ENCODE results near the gene NANS. TPM values are rescaled to one million over a fixed set of nuclear protein-coding genes. Genes with fewer than 3 reads are reported as not detected.

NANS gene
- total and polyA plus RNA-seq, 2 of the 8 experiments (the other 6 are each of a cell fraction or from before 2014, with no cell fraction given), result 56.5 to 67.3 TPM

DNA sequence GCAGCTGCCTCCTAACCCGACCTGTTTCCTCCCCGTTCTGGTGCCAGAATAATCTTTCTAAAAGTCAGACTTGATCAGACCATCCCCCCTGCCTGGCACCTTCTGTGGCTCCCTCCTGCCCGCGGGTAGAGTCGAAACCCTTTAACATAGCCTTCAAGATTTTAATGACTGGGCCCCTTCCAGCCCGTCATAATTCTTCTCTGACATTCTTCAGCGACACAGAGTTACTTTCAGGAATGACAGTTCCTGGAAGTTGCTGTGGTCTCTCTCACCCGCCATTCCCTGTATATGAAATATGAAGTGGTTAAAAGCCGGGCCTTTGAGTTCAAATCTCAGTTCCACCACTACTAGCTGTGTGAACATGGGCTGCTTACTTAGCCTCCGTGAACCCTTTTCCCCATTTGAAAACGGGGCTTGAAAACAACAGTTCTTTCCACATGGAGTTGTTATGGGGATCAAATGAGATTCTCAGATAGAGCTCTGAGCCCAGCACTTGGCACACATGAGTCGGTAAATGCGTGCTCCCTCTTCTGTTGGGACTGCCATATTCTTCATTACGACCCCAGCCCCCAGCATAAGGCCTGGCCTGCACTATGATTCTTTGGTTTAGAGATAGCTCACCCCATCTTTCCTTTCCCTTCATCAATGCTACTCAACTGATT is 737 bp downstream of the NANS start:
- H3K79me1 ChIP-seq (ENCODE audit: low read depth, low read length), result peaks cover 7% of the 10 kb centered on the region; the same call in 1 of the 2 replicates
- peak overlapping the region; percentile 78 for H3K18ac ChIP-seq (ENCODE audit: extremely low read depth, low read length)
- TF ChIP-seq HDAC2 (IDR thresholded peaks at IDR 0.05; ENCODE audit: borderline replicate concordance in 1 of 2, low read depth in 2 of 2, low read length in 2 of 2) (peak in 1 of 2 experiments; percentile 89; a peak in 1 of 4 replicates), BACH1 (IDR thresholded peaks at IDR 0.05; ENCODE audit: low read length) (no peak), KDM1A (IDR thresholded peaks at IDR 0.05; ENCODE audit: borderline replicate concordance, low read length) (peak; percentile 93), SIN3A (conservative IDR thresholded peaks at IDR 0.05 in 1 of 2, IDR thresholded peaks at IDR 0.05 in 1 of 2; ENCODE audit: low read depth in 1 of 2, low read length in 2 of 2) (peak in 1 of 2 experiments; percentile 53; a peak in 1 of 4 replicates)
- H2BK12ac ChIP-seq (ENCODE audit: low read depth, low read length), result no peak overlapping the region
- ChIA-PET POLR2A (ENCODE audit: partially characterized antibody) (interaction anchor here (0.6 to 2.3 kb wide), 15 partner anchors 8 to 164 kb away, joined by 3 to 7 read pairs (median 4); partner anchors contain the start of genes ANP32B, CORO2A and TRMO), CTCF (ENCODE audit: partially characterized antibody) (interaction anchor here (0.7 to 1.5 kb wide), 5 partner anchors 14 to 717 kb away, joined by 3 to 4 read pairs (median 3); no protein-coding TSS in a partner anchor)
- H3K4ac ChIP-seq (replicated peaks; ENCODE audit: insufficient read length, low read depth, low read length), result no peak overlapping the region
- H2BK5ac ChIP-seq (ENCODE audit: low read depth, low read length), result no peak overlapping the region
- H3K23ac ChIP-seq (ENCODE audit: insufficient read length), result no peak overlapping the region
- H3K79me2 ChIP-seq (ENCODE audit: control insufficient read depth in 1 of 2, insufficient read depth in 2 of 2, low read length in 2 of 2), result peaks cover 0 to 4% of the 10 kb centered on the region in 2 experiments; a peak in 1 of 4 replicates
- peak overlapping the region; percentile 57 to 94 (median 83) for H3K4me3 ChIP-seq (ENCODE audit: extremely low read depth in 1 of 4, insufficient read depth in 2 of 4, low read depth in 3 of 4, low read length in 4 of 4)
- 0 out of 4 replicates have a peak, but pooled peaks cover 0 to 5% of the 10 kb centered on the region in 2 experiments for H3K9me3 ChIP-seq (ENCODE audit: insufficient read depth in 2 of 2, low read depth in 1 of 2, low read length in 1 of 2)
- FAIRE-seq (no peak), DNase-seq (ENCODE audit: low read depth in 1 of 2, low spot score in 2 of 2) (no peak)
- H2AFZ ChIP-seq (ENCODE audit: low read length), result 0 out of 2 replicates have a peak overlapping the region, but pooled peaks have one; percentile 40
- no peak overlapping the region for H3K14ac ChIP-seq (ENCODE audit: insufficient read length)
- peaks cover 0 to 4% (median 2%) of the 10 kb centered on the region in 4 experiments; a peak in 1 of 7 replicates for H3K4me1 ChIP-seq (replicated peaks in 1 of 4; ENCODE audit: control insufficient read depth in 3 of 4, insufficient read depth in 4 of 4, low read length in 3 of 4)
- no peaks in the 10 kb centered on the region; the same call in 1 of the 2 replicates for H3K23me2 ChIP-seq (ENCODE audit: low read depth, low read length)
- peak overlapping the region; percentile 75 to 89 for H3K4me2 ChIP-seq (ENCODE audit: insufficient read depth in 1 of 2, low read depth in 2 of 2, low read length in 2 of 2)
- no peak overlapping the region for H2BK120ac ChIP-seq (replicated peaks; ENCODE audit: low read depth, low read length)
- H2BK15ac ChIP-seq (ENCODE audit: low read length), result no peak overlapping the region
- 30% methylated on average over 14 of the region's 14 CpGs; no CpG with 5 or more reads in 1 of the 2 experiments for WGBS, 2 experiments (ENCODE audit: extremely low coverage in 1 of 2, insufficient coverage in 1 of 2, insufficient read length in 1 of 2, insufficient replicate concordance in 2 of 2, low coverage in 1 of 2, low lambda C conversion rate in 2 of 2, missing lambda C conversion rate in 1 of 2)
- H3K9ac ChIP-seq (replicated peaks in 1 of 4; ENCODE audit: extremely low read depth in 1 of 4, low read depth in 3 of 4, low read length in 3 of 4), result peak overlapping the region in 3 of 4 experiments; percentile 65 to 84 (median 75); a peak in 6 of 7 replicates
- no peak overlapping the region for H4K8ac ChIP-seq (ENCODE audit: extremely low read depth, insufficient read depth, low read length)
- H4K5ac ChIP-seq (ENCODE audit: insufficient read length, low read depth, low read length), result no peak overlapping the region
- no peak overlapping the region for H3K27ac ChIP-seq (ENCODE audit: low read depth, low read length)
- peaks cover 2 to 6% of the 10 kb centered on the region in 2 experiments for H4K20me1 ChIP-seq (replicated peaks in 1 of 2; ENCODE audit: control insufficient read depth in 1 of 2, insufficient read depth in 2 of 2, low read length in 2 of 2)
- no peak overlapping the region for H2AK5ac ChIP-seq (ENCODE audit: low read depth, low read length)
- peak overlapping the region; percentile 76 for H4K91ac ChIP-seq (replicated peaks; ENCODE audit: insufficient read length, low read length)
- no peak overlapping the region for H2BK20ac ChIP-seq (ENCODE audit: low read length)
- H3K36me3 ChIP-seq (ENCODE audit: control insufficient read depth in 2 of 4, insufficient read depth in 4 of 4, low read length in 3 of 4), result peaks cover 0 to 9% (median 4%) of the 10 kb centered on the region in 4 experiments; a peak in 4 of 8 replicates
- H3K56ac ChIP-seq (replicated peaks; ENCODE audit: insufficient read length, low read depth, low read length), result no peak overlapping the region
- H3K27me3 ChIP-seq (replicated peaks in 1 of 4; ENCODE audit: control insufficient read depth in 3 of 4, extremely low read depth in 1 of 4, insufficient read depth in 3 of 4, low read length in 3 of 4), result peaks cover 0 to 3% (median 0%) of the 10 kb centered on the region in 4 experiments; a peak in 2 of 7 replicates
